Esophagus muscularis mucosa (tissue), 4 donors: ENCODE data around the gene ESYT2. TPM values are rescaled to one million over a fixed set of nuclear protein-coding genes. Genes with fewer than 3 reads are reported as not detected.
A peak's percentile ranks its signal among the peaks of the same experiment; 100 is the strongest.

Source experiments
- DNase-seq: peaks from one replicate; pipeline ENCODE4 v3.0.0-alpha.2; 2017; ENCODE audit errors: extremely low spot score
- H3K27ac ChIP-seq, 4 donors: fragments of 200-600 bp; sonication (generic); replicated peaks in 1 of 4; 1 replicate in 3 of 4; 2 replicates in 1 of 4; pipeline ENCODE4 v1.5.1; 2016 to 2019; ENCODE audit warnings: mild to moderate bottlenecking in 1 of 4
- H3K27me3 ChIP-seq, 4 donors: fragments of 200-600 bp; sonication (generic); one replicate each; pipeline versions ENCODE4 v1.5.1 to v1.6.0; 2016 to 2019
- H3K36me3 ChIP-seq, 4 donors: fragments of 200-600 bp; sonication (generic); one replicate each; pipeline ENCODE4 v1.5.1; 2016 to 2019
- H3K4me1 ChIP-seq, 4 donors: fragments of 200-600 bp; sonication (generic); one replicate each; pipeline ENCODE4 v1.5.1; 2016 to 2019
- H3K4me3 ChIP-seq, 4 donors: fragments of 200-600 bp; sonication (generic); 1 replicate in 2 of 4; 2 replicates in 2 of 4; pipeline ENCODE4 v1.5.1; 2016 to 2019; ENCODE audit warnings: mild to moderate bottlenecking in 4 of 4, moderate library complexity in 1 of 4
- H3K9me3 ChIP-seq, 4 donors: fragments of 200-600 bp; sonication (generic); 1 replicate in 3 of 4; 2 replicates in 1 of 4; pipeline ENCODE4 v1.5.1; 2016 to 2019
- EP300 ChIP-seq: sonication (generic); formaldehyde crosslinking; IDR thresholded peaks from one replicate; pipeline ENCODE4 v1.6.1; 2017; ENCODE audit warnings: antibody characterized with exemption
- POLR2A ChIP-seq: fragments of 450-650 bp; IDR thresholded peaks from one replicate; pipeline ENCODE4 v1.6.1; 2017; ENCODE audit warnings: antibody characterized with exemption, moderate library complexity, mild to moderate bottlenecking, low read depth
- POLR2AphosphoS5 ChIP-seq, 2 donors: sonication (generic); formaldehyde crosslinking; IDR thresholded peaks; one replicate each; pipeline ENCODE4 v1.6.1; 2017; ENCODE audit warnings: antibody characterized with exemption in 2 of 2
- WGBS: methylation state at CpG from one replicate; pipeline ENCODE4 v1.1.5; 2018; 5-methylcytosine and 5-hydroxymethylcytosine counted together
- intact Hi-C: fragments of 100-400 bp; cut with DNase I; formaldehyde crosslinking; loops from one replicate; pipeline ENCODE4 v1.15.1; 2023
- total RNA-seq, 4 donors: library from RNA; depleted of rRNA; stranded (reverse); fragments of >200 nt; gene quantifications; one replicate each; pipeline versions ENCODE4 v1.1.0 to v1.2.1, GENCODE V29; 2016
- TF ChIP-seq, protein P1 (sequence below), 3 experiments: fragments of 200-600 bp in 2 of 3; fragments of 450-650 bp in 1 of 3; sonication (generic) in 2 of 3; IDR thresholded peaks; one replicate each; pipeline ENCODE4 v1.5.1; 2017 to 2019; ENCODE audit warnings: antibody characterized with exemption in 3 of 3, mild to moderate bottlenecking in 2 of 3, moderate library complexity in 1 of 3

Gene ESYT2
- total RNA-seq, 4 donors from 2014 or later, result 166 to 235 (median 202) TPM

DNA sequence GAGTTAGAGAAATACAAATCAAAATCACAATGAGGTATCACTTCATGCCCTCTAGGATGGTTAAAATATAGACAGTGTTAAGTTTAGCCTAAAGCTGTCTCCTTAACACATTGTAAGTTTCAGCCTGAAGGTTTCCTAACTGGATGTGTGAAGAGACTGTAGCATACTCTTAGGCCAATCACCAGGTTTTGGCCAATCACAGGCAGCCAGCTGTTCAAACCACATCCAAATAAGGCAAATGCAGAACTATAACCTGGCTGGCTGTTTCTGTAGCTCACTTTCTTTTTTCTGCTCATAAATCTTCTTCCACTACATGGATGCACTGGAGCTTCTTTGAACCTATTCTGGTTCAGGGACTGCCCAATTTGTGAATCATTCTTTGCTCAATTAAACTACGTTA lies 19.7 kb downstream of the ESYT2 start:
- Histone ChIP-seq H3K36me3 (peaks cover 0 to 30% (median 10%) of the 10 kb centered on the region in 4 donors), H3K27me3 (no peaks in the 10 kb centered on the region), H3K4me1 (peaks cover 29 to 91% (median 82%) of the 10 kb centered on the region in 4 donors), H3K27ac (peak overlapping the region; percentile 77 to 84 (median 80)), H3K4me3 (no peak overlapping the region), H3K9me3 (no peaks in the 10 kb centered on the region)
- DNase-seq, result no peak
- WGBS, result 35% methylated on average over 1 of the region's 1 CpG
- intact Hi-C loops, result no loop called here
- TF ChIP-seq EP300 (no peak), POLR2A (no peak), POLR2AphosphoS5 (IDR thresholded peaks at IDR 0.05) (no peak)
- TF ChIP-seq, protein P1, sequence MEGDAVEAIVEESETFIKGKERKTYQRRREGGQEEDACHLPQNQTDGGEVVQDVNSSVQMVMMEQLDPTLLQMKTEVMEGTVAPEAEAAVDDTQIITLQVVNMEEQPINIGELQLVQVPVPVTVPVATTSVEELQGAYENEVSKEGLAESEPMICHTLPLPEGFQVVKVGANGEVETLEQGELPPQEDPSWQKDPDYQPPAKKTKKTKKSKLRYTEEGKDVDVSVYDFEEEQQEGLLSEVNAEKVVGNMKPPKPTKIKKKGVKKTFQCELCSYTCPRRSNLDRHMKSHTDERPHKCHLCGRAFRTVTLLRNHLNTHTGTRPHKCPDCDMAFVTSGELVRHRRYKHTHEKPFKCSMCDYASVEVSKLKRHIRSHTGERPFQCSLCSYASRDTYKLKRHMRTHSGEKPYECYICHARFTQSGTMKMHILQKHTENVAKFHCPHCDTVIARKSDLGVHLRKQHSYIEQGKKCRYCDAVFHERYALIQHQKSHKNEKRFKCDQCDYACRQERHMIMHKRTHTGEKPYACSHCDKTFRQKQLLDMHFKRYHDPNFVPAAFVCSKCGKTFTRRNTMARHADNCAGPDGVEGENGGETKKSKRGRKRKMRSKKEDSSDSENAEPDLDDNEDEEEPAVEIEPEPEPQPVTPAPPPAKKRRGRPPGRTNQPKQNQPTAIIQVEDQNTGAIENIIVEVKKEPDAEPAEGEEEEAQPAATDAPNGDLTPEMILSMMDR (IDR thresholded peaks at IDR 0.05), result no peak

DNA sequence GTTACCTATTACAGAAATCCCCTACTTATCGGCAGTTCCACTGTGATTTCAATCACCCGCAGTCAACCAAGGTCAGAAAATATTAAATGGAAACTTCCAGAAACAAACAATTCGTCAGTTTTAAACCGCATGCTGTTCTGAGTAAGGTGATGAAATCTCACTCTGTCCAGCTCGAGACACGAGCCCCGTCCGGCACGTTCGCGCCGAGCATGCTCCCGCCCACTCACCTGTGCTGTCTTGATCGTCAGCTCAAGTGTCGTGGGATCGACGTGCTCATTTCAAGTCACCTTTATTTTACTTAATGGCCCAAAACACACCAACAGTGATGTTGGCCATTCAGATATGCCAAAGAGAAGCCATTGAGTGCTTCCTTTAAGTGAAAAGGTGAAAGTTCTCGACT lies 21.2 kb downstream of the ESYT2 start:
- intact Hi-C loops, result no loop called here
- DNase-seq, result no peak
- 95% methylated on average over 18 of the region's 18 CpGs for WGBS
- peak overlapping the region; percentile 52 to 84 (median 80) for H3K27ac ChIP-seq
- no peaks in the 10 kb centered on the region for H3K9me3 ChIP-seq
- no peak for TF ChIP-seq EP300
- TF ChIP-seq, protein P1 (IDR thresholded peaks at IDR 0.05), result no peak
- no peak for TF ChIP-seq POLR2A
- no peak for TF ChIP-seq POLR2AphosphoS5 (IDR thresholded peaks at IDR 0.05)
- H3K4me3 ChIP-seq, result no peak overlapping the region
- H3K27me3 ChIP-seq, result no peaks in the 10 kb centered on the region
- peaks cover 0 to 31% (median 10%) of the 10 kb centered on the region in 4 donors for H3K36me3 ChIP-seq
- H3K4me1 ChIP-seq, result peaks cover 26 to 80% (median 75%) of the 10 kb centered on the region in 4 donors

DNA sequence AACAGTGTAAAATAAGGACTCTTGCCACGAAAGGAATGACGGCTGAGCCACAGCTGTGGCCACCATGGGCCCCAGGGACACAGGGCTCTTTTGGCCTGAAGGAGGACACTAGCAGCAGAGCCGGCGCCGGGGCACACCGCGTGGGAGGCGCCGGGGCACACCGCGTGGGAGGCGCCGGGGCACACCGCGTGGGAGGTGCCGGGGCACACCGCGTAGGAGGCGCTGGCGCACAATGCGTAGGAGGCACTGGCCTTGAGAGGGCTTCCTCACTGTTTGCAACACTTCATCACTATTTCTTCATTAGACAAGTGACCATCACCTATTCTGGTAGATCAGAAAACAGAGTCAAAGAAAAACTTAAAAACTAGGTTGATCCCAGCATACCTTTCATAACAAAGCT lies 23.4 kb downstream of the ESYT2 start:
- Histone ChIP-seq H3K27ac (peak overlapping the region; percentile 38 to 80 (median 69)), H3K9me3 (no peaks in the 10 kb centered on the region), H3K36me3 (peaks cover 0 to 31% (median 10%) of the 10 kb centered on the region in 4 donors), H3K4me1 (peaks cover 28 to 80% (median 72%) of the 10 kb centered on the region in 4 donors), H3K4me3 (no peak overlapping the region), H3K27me3 (no peaks in the 10 kb centered on the region)
- TF ChIP-seq POLR2AphosphoS5 (IDR thresholded peaks at IDR 0.05) (no peak), POLR2A (no peak), EP300 (no peak)
- TF ChIP-seq, protein P1 (IDR thresholded peaks at IDR 0.05), result no peak
- no peak for DNase-seq
- whole genome bisulfite sequencing, result 82% methylated on average over 20 of the region's 21 CpGs
- intact Hi-C loops, result no loop called here

DNA sequence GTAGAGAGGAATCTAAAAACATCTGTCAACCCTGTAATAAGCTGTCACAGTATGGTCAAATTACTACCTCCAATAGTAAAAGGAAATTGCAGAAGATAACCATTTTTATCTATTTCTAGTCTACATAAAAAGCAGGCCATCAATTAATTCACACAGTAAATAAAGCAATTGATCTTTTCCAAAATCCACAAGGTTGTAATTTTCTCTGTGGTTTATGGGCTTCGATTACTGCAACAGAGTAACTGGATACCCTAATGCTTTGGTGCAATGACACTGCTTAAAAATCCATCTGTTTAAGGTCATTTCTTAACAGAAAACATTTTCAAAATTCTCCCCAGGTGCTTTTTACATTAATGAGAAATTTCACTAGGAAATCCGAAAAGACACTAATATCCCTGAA lies 23.9 kb downstream of the ESYT2 start:
- no peak for TF ChIP-seq EP300
- TF ChIP-seq POLR2A, result no peak
- no peak for TF ChIP-seq POLR2AphosphoS5 (IDR thresholded peaks at IDR 0.05)
- TF ChIP-seq, protein P1 (IDR thresholded peaks at IDR 0.05), result no peak
- no peak overlapping the region for H3K4me3 ChIP-seq
- peaks cover 0 to 31% (median 10%) of the 10 kb centered on the region in 4 donors for H3K36me3 ChIP-seq
- DNase-seq, result no peak
- intact Hi-C loops, result no loop called here
- H3K4me1 ChIP-seq, result peaks cover 31 to 80% (median 72%) of the 10 kb centered on the region in 4 donors
- 98% methylated on average over 2 of the region's 2 CpGs for WGBS
- H3K27me3 ChIP-seq, result no peaks in the 10 kb centered on the region
- H3K9me3 ChIP-seq, result no peaks in the 10 kb centered on the region
- peak overlapping the region in 2 of 4 donors; percentile 79 to 80 for H3K27ac ChIP-seq

DNA sequence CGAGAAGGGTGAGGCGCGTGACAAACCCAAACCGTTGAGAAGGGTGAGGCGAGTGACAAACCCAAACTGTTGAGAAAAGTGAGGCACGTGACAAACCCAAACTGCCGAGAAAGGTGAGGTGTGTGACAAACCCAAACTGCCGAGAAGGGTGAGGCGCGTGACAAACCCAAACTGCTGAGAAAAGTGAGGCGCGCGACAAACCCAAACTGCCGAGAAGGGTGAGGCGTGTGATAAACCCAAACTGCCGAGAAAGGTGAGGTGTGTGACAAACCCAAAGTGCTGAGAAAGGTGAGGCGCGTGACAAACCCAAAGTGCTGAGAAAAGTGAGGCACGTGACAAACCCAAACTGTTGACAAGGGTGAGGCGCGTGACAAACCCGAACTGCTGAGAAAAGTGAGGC lies 25.0 kb downstream of the ESYT2 start:
- H3K4me1 ChIP-seq, result peaks cover 31 to 80% (median 74%) of the 10 kb centered on the region in 4 donors
- WGBS, result 89% methylated on average over 22 of the region's 22 CpGs

More for the DNA sequence above, 25.0 kb downstream of the ESYT2 start:
- no peak overlapping the region for H3K4me3 ChIP-seq
- TF ChIP-seq EP300 (no peak), POLR2AphosphoS5 (IDR thresholded peaks at IDR 0.05) (no peak), POLR2A (no peak)
- TF ChIP-seq, protein P1 (IDR thresholded peaks at IDR 0.05), result no peak
- peaks cover 0 to 31% (median 10%) of the 10 kb centered on the region in 4 donors for H3K36me3 ChIP-seq
- intact Hi-C loops, result no loop called here
- no peaks in the 10 kb centered on the region for H3K9me3 ChIP-seq
- H3K27me3 ChIP-seq, result no peaks in the 10 kb centered on the region
- no peak for DNase-seq
- H3K27ac ChIP-seq, result peak overlapping the region in 3 of 4 donors; percentile 15 to 80 (median 79)
